ENCODE measurements around the gene ATP5F1D. TPM values are rescaled to one million over a fixed set of nuclear protein-coding genes. Genes with fewer than 3 reads are reported as not detected.

Gene ATP5F1D
- total and polyA plus RNA-seq, 2 donors (not counting 3 experiments of a cell fraction or from before 2014, with no cell fraction given), result 167 to 192 TPM

- Histone ChIP-seq H3K4me1 (ENCODE audit: control insufficient read depth, extremely low read depth, insufficient read depth, low read length) (peaks cover 9% of the 10 kb centered on the region), H3K27ac (ENCODE audit: insufficient read depth, low read depth, low read length) (no peak overlapping the region), H3K4me3 (replicated peaks in 1 of 3; ENCODE audit: insufficient read depth in 1 of 3, low read depth in 1 of 3, low read length in 3 of 3) (no peak overlapping the region), H3K4me2 (ENCODE audit: insufficient read depth, low read length) (no peak overlapping the region), H3K9ac (replicated peaks; ENCODE audit: extremely low read depth, insufficient read depth, low read length) (no peak overlapping the region), H3K79me2 (ENCODE audit: control insufficient read depth, insufficient read depth, low read length) (peaks cover 13% of the 10 kb centered on the region), H3K9me3 (replicated peaks; ENCODE audit: control insufficient read depth, insufficient read depth, low read length) (no peaks in the 10 kb centered on the region), H3K9me1 (replicated peaks; ENCODE audit: control insufficient read depth, extremely low read depth, insufficient read depth, low read length) (no peaks in the 10 kb centered on the region), H4K20me1 (replicated peaks; ENCODE audit: control insufficient read depth, extremely low read depth, insufficient read depth, low read length) (no peaks in the 10 kb centered on the region), H3K36me3 (ENCODE audit: control insufficient read depth in 2 of 2, extremely low read depth in 1 of 2, insufficient read depth in 2 of 2, low read length in 2 of 2) (peaks cover 0 to 9% of the 10 kb centered on the region in 2 experiments), H3K27me3 (ENCODE audit: control insufficient read depth in 2 of 2, insufficient read depth in 2 of 2, low read length in 2 of 2) (no peaks in the 10 kb centered on the region), H2AFZ (ENCODE audit: low read depth, low read length) (no peak overlapping the region)
- dilution Hi-C loops (cut with MboI; ENCODE audit: extremely low pct_ligation_motif_present, low sequenced_read_pairs) (no loop called here), intact Hi-C loops (cut with micrococcal nuclease) (no loop called here)
- CTCF ChIA-PET, result interaction anchor here (1.2 kb wide), 1 partner anchor 17 kb away, joined by 5 read pairs; no protein-coding TSS in a partner anchor
- POLR2A ChIA-PET, result no interaction called here
- no peak for TF ChIP-seq JUN (IDR thresholded peaks at IDR 0.05; ENCODE audit: borderline replicate concordance, insufficient read depth, insufficient read length, low read depth)
- BruUV-seq (replicated peaks), result no TSS peak
- FAIRE-seq (no peak), DNase-seq (ENCODE audit: low read depth, low spot score) (no peak)
Observed at GRCh38 chr19:1239420-1239795, 2.1 kb upstream of the ATP5F1D start.

- Histone ChIP-seq H3K27ac (ENCODE audit: insufficient read depth, low read depth, low read length) (peak overlapping the region; percentile 39), H3K4me3 (replicated peaks in 1 of 3; ENCODE audit: insufficient read depth in 1 of 3, low read depth in 1 of 3, low read length in 3 of 3) (peak overlapping the region in 1 of 3 experiments; percentile 15), H3K9me3 (replicated peaks; ENCODE audit: control insufficient read depth, insufficient read depth, low read length) (no peaks in the 10 kb centered on the region), H3K27me3 (ENCODE audit: control insufficient read depth in 2 of 2, insufficient read depth in 2 of 2, low read length in 2 of 2) (no peaks in the 10 kb centered on the region), H4K20me1 (replicated peaks; ENCODE audit: control insufficient read depth, extremely low read depth, insufficient read depth, low read length) (no peaks in the 10 kb centered on the region), H3K4me1 (ENCODE audit: control insufficient read depth, extremely low read depth, insufficient read depth, low read length) (peaks cover 12% of the 10 kb centered on the region), H3K4me2 (ENCODE audit: insufficient read depth, low read length) (peak overlapping the region; percentile 53), H3K79me2 (ENCODE audit: control insufficient read depth, insufficient read depth, low read length) (peaks cover 15% of the 10 kb centered on the region), H2AFZ (ENCODE audit: low read depth, low read length) (peak overlapping the region; percentile 72), H3K9me1 (replicated peaks; ENCODE audit: control insufficient read depth, extremely low read depth, insufficient read depth, low read length) (no peaks in the 10 kb centered on the region), H3K9ac (replicated peaks; ENCODE audit: extremely low read depth, insufficient read depth, low read length) (peak overlapping the region; percentile 12), H3K36me3 (ENCODE audit: control insufficient read depth in 2 of 2, extremely low read depth in 1 of 2, insufficient read depth in 2 of 2, low read length in 2 of 2) (peaks cover 0 to 5% of the 10 kb centered on the region in 2 experiments)
- intact Hi-C loops (cut with micrococcal nuclease), result loop anchor here (1.0 to 10.0 kb wide), 6 partner anchors 19 to 445 kb away; partner anchors contain the start of genes GPX4 and PTBP1
- CTCF ChIA-PET, result interaction anchor here (0.6 to 7.3 kb wide), 4 partner anchors 26 to 126 kb away, joined by 4 to 1001 read pairs (median 8); partner anchors contain the start of gene CIRBP
- TF ChIP-seq MYC (IDR thresholded peaks at IDR 0.05; ENCODE audit: low read depth, low read length) (no peak), JUN (IDR thresholded peaks at IDR 0.05; ENCODE audit: borderline replicate concordance, insufficient read depth, insufficient read length, low read depth) (no peak), POLR2A (IDR thresholded peaks at IDR 0.05; ENCODE audit: low read depth, low read length) (no peak), CTCF (IDR thresholded peaks at IDR 0.05; ENCODE audit: extremely low read depth in 1 of 2, insufficient read depth in 1 of 2, low read depth in 1 of 2, low read length in 2 of 2) (peak; percentile 83 to 93), POLR2AphosphoS5 (IDR thresholded peaks at IDR 0.05; ENCODE audit: insufficient read depth, low read depth, low read length) (peak; percentile 84), MAX (IDR thresholded peaks at IDR 0.05; ENCODE audit: insufficient read depth, insufficient read length) (no peak), FOS (IDR thresholded peaks at IDR 0.05; ENCODE audit: borderline replicate concordance, insufficient read depth, low read length) (peak; percentile 30), EZH2 (IDR thresholded peaks at IDR 0.05; ENCODE audit: borderline replicate concordance, low read depth, low read length, severe bottlenecking) (no peak), GATA2 (IDR thresholded peaks at IDR 0.05; ENCODE audit: insufficient read depth, insufficient read length, low read depth, low read length) (no peak)
- POLR2A ChIA-PET, result interaction anchor here (1.7 kb wide), 1 partner anchor 29 kb away, joined by 12 read pairs; the partner anchor contains the start of gene CIRBP
- DNase-seq (ENCODE audit: low read depth, low spot score) (peak; percentile 86), FAIRE-seq (peak; percentile 71)
- no TSS peak for BruUV-seq (replicated peaks)
- dilution Hi-C loops (cut with MboI; ENCODE audit: extremely low pct_ligation_motif_present, low sequenced_read_pairs), result no loop called here
Observed at GRCh38 chr19:1239796-1240737, 1.5 kb upstream of the ATP5F1D start.

Data from endothelial cell of umbilical vein (primary cell).